ENCODE measurements around the gene PDGFA.

DNA sequence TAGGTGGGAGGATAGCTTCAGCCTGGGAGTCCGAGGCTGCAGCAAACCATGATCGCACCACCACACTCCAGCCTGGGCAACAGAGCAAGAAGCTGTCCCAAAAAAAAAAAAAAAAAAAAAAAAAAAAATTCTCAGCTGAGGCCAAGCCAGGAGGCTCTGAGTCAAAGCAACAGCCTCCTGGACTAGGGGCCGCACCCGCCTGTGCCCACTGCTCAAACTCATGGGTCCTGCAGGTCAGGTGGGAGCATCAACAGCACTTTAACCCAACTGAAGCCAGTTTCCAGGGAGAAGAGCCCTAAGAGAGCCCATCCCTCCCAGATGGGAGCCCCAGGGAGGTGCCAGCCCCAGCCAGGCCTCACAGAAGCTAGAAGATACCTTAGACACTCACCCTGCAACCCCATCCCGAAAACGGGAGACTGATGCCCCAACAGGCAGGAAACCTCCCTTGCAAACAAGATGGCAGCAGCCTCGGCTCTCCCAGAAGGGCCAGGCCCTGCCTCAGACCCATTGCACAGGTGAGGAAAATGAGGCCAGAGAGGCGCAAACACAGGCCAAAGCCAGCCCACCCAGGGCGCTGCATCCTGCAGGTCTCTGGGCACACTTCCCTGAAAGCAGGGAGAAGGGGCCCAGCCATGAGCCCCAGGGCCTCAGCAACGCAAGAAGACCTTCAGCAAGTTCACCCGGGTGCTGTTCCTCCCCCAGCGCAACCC lies 11.0 kb downstream of the PDGFA start:
- TF ChIP-seq POLR2AphosphoS5 (IDR thresholded peaks at IDR 0.05; ENCODE audit: borderline replicate concordance, low read depth, low read length) (no peak), EZH2 (IDR thresholded peaks at IDR 0.05) (no peak)

Data from SK-N-MC (cell line).